Right forelimb (tissue), 1 donor: ENCODE measurements around the gene CAPN5.

Source experiments
- DNase-seq: peaks from one replicate; pipeline ENCODE4 v3.0.0-alpha.2; 2018

CAPN5 gene

DNA sequence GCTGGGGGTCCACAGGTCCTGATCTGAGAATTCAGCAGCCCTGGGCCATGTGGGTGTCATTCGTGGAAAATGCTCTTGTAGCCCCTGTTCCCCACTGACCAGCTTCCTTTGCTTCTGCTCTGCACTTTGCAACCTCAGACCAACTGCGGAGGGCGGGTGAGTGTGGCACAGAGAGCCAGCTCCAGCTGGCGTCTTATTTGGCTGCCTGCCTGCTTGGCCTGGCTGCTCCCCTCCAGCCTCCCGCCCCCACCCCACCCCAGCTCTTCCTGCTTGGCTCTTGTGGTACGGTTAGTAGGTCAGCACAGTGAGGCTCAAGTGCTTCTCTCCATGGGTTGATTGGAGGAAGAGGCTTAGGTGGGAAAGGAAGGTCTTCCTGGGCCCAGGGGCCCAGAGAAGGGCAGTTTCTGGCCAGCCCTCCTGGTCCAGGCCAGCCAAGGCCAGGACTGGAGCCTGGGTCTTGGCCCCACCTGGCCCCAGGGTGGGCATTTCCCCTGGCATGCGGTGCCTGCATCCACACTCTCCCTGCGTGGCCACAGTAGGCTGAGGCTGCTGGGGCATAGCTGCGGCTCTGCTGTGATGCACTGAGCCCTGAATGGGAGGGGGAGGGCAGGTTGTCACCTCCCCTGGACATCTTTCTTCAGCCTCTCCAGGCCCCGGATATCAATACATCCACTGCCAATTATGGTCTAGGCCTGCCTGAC, 87.8 kb downstream of the CAPN5 start:
- peak; percentile 67 for DNase-seq

GRCh38 chr11:77155082-77155475, 88.3 kb downstream of the CAPN5 start:
- DNase-seq, result no peak

DNA sequence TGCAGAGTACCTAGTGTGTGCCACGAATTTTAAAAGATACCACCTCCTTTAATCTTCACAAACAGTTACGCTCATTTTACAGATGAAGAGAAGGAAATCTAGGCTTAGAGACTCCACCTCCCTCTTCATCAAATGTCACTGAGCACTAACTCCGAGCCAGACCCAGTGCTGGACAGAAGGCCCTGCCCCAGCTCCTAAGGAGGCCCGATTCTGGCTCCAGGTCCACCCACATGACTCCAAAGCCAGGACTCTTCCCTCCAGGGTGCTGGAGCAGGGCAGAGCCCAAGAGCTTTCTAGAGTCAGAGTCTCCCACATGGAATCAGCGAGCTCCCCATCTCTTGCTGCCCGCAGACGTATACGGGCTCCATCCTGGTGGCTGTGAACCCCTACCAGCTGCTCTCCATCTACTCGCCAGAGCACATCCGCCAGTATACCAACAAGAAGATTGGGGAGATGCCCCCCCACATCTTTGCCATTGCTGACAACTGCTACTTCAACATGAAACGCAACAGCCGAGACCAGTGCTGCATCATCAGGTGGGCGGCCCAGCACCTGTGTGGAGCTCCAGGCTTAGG, 88.9 kb downstream of the CAPN5 start:
- no peak for DNase-seq

DNA sequence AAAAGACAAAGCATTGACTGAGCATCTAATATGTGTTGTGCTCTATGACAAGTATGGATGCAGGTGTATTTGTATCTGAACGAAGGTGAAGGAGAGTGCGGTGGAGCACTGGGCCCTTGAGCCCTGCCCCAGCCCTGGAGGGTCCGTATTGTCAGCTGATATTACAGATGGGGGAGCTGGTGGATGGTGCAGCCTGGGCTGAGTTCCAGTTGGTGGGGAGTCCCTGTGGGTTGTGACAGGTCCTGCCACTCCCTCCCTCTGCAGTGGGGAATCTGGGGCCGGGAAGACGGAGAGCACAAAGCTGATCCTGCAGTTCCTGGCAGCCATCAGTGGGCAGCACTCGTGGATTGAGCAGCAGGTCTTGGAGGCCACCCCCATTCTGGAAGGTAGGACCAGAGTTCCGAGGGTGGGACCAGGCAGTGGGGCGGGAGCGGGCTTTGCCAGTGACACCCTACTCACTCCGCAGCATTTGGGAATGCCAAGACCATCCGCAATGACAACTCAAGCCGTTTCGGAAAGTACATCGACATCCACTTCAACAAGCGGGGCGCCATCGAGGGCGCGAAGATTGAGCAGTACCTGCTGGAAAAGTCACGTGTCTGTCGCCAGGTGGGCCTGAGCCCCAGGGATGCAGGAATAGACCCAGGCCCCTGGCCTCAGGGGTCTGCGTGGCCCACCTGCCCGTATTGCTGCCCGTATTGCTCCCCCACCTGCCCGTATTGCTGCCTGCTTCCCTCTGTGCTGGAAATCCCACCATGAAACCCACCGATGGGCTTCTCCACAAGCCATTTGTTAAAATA, 89.8 kb downstream of the CAPN5 start:
- no peak for DNase-seq

DNA sequence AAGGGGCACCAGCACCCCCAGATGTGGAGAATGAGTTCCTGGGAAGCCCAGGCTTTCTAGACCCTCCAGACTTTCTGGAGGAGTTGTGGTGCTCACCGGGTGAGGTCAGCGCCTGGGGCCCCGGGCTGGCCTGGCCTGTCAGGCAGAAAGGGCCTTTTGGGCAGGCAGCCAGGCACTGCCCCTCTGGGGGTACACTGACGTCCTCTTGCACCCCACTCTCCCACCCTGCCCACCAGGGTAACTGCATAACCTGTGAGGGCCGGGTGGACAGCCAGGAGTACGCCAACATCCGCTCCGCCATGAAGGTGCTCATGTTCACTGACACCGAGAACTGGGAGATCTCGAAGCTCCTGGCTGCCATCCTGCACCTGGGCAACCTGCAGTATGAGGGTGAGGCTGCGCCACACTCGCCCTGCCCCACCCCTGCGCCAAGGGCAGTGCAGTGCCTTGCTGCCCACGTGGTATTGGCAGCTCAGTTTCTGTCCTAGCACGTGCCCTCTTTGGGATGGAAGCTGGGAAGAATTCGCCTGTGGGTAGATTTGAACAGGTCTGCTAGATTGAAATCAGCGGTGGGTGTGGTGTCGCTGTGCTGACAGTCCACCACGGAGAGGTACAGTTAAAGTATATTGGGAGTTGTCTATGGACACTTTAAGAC, 91.4 kb downstream of the CAPN5 start:
- no peak for DNase-seq

DNA sequence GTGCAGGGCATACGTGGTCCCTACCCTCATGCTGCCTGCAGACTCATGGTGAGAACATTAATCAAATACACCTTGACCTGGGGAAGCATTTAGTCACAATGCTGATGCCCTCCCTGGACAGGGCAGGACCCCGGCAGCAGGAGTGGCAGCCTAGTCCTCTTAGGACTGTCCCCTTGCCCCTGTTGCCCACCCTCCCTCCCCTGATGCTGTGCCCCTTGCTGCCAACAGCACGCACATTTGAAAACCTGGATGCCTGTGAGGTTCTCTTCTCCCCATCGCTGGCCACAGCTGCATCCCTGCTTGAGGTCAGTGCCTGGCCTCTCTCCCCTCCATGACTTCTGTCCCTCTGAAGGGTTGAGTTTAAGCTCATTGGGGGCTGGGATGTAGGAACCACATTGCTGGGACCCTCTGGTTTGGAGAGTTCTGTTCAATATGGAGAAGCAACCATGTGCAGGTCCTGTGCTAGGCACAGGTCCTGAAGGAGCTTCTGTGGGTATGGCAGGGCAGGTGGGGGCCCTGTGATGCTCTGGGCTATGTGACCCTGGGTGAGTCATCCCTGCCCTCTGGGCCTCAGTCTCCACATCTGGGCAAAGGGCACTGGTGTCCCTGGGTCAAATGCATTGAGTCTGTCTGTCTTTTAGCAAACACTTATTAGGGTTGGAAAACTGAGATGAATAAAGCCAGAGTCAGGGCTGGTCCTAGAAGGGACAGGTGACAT, 92.6 kb downstream of the CAPN5 start:
- DNase-seq, result no peak

GRCh38 chr11:77159937-77160495, 93.2 kb downstream of the CAPN5 start:
- no peak for DNase-seq

GRCh38 chr11:77163271-77163670, 96.5 kb downstream of the CAPN5 start:
- no peak for DNase-seq

DNA sequence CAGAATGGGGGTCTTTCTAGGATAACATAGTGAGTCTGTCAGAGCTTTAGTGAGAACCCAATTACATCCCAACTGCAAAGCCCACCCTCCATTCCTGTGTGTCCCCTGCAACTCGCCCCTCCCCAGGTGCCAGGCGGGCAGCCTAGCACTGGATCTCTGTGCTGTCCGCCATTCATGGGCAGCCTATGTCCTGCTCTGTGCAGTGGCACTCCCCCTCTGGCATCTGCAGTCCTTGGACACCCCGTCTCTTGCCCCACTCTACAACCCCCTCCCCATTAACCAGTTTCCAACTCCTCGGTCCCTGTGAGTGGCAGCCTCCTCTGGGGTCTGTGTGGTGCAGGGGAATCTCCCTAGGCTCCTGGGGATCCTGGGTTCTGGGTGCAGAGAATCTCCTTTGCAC, 98.3 kb downstream of the CAPN5 start:
- DNase-seq, result no peak

GRCh38 chr11:77166021-77166420, 99.2 kb downstream of the CAPN5 start:
- DNase-seq, result no peak

GRCh38 chr11:77167111-77167626, 100.4 kb downstream of the CAPN5 start:
- DNase-seq, result no peak

DNA sequence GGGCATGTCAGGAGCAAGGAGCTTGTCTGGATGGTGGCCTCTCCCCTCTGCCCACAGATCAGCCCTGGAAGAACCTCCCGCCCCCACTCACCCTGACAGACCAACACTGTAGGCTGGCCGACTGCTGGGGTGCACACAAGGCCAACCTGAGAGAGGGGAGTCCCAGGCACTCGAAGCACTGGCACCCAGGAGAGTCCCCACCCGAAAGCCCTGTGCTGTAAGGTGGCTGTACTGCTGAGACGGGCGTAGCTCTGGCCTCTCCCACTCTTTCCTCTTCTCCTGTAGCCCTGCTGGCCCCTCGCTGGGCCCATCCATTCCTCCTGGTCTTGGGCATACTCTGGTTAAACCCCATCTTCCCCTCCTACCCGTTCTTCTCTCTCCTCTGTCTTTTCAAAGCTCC, 101.0 kb downstream of the CAPN5 start:
- DNase-seq, result no peak

GRCh38 chr11:77170107-77170506, 103.3 kb downstream of the CAPN5 start:
- DNase-seq, result no peak

DNA sequence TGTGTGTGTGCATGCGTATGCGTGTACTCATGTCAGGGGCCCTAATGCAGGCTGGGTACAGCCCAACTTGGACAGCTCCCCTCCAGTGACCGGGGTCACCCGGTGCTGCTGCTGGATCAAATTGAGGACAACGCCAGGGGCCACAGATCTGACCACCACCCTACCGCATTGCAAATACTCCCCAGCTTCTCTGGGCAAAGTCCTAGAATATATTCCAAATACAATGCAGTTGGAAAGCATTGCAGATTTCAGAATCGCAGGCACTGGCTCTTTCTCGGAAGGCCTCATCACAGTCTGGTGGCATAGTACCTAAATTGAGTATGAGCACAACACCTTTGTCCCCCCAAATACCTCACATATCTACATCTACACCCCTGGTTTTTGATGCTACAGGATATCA, 104.5 kb downstream of the CAPN5 start:
- DNase-seq, result no peak

- no peak for DNase-seq
Measured at GRCh38 chr11:77171885-77172665, 105.3 kb downstream of the CAPN5 start.

DNA sequence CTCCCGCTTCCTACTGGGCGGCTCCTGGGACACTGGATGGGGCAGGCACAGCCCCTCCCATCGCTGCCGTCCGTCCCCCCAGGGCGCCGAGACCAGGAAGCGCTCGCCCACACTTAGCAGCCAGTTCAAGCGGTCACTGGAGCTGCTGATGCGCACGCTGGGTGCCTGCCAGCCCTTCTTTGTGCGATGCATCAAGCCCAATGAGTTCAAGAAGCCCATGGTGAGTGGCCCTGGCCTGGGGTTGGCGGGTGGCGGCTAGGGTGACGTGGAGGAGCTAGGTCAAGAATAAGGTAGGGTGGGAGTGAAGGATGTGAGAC, 105.9 kb downstream of the CAPN5 start:
- DNase-seq, result no peak

- no peak for DNase-seq
Measured at GRCh38 chr11:77173494-77173893, 106.7 kb downstream of the CAPN5 start.

GRCh38 chr11:77174559-77174958, 107.8 kb downstream of the CAPN5 start:
- DNase-seq, result peak; percentile 62

- no peak for DNase-seq
Measured at GRCh38 chr11:77175021-77175842, 108.5 kb downstream of the CAPN5 start.
